ENCODE measurements around the gene MRPL37.
A peak's percentile ranks its signal among the peaks of the same experiment; 100 is the strongest.
"Not testable (repeated sequence)": the region's sequence is repeated elsewhere in the genome, so short reads cannot be mapped to it uniquely, and the experiment has no call there.

Gene MRPL37

GRCh38 chr1:54219688-54220003 lies 19.7 kb downstream of the MRPL37 start:
- DNase-seq (ENCODE audit: low read depth in 2 of 2), result no peak

- DNase-seq (ENCODE audit: low read depth in 2 of 2), result no peak
Observed at GRCh38 chr1:54220004-54220811, 20.2 kb downstream of the MRPL37 start.

- DNase-seq (ENCODE audit: low read depth in 2 of 2), result no peak
Observed at GRCh38 chr1:54221113-54221834, 21.3 kb downstream of the MRPL37 start.

- no peak for DNase-seq (ENCODE audit: low read depth in 2 of 2)
Observed at GRCh38 chr1:54221867-54222484, 22.0 kb downstream of the MRPL37 start.

GRCh38 chr1:54222711-54223110 lies 22.7 kb downstream of the MRPL37 start:
- DNase-seq (ENCODE audit: low read depth in 2 of 2), result no peak

GRCh38 chr1:54223441-54224202 lies 23.7 kb downstream of the MRPL37 start:
- no peak for DNase-seq (ENCODE audit: low read depth in 2 of 2)

- DNase-seq (ENCODE audit: low read depth in 2 of 2), result no peak
Observed at GRCh38 chr1:54224233-54224632, 24.3 kb downstream of the MRPL37 start.

GRCh38 chr1:54225378-54225777 lies 25.4 kb downstream of the MRPL37 start:
- DNase-seq (ENCODE audit: low read depth in 2 of 2), result no peak

GRCh38 chr1:54225986-54226559 lies 26.1 kb downstream of the MRPL37 start:
- DNase-seq (ENCODE audit: low read depth in 2 of 2), result no peak

- DNase-seq (ENCODE audit: low read depth in 2 of 2), result no peak
Observed at GRCh38 chr1:54227091-54227602, 27.2 kb downstream of the MRPL37 start.

- no peak for DNase-seq (ENCODE audit: low read depth in 2 of 2)
Observed at GRCh38 chr1:54227891-54228310, 27.9 kb downstream of the MRPL37 start.

GRCh38 chr1:54228638-54229079 lies 28.7 kb downstream of the MRPL37 start:
- DNase-seq (ENCODE audit: low read depth in 2 of 2), result no peak

- DNase-seq (ENCODE audit: low read depth in 2 of 2), result peak; percentile 47 to 61
Observed at GRCh38 chr1:54229281-54229891, 29.4 kb downstream of the MRPL37 start.

- peak; percentile 45 to 61 for DNase-seq (ENCODE audit: low read depth in 2 of 2)
Observed at GRCh38 chr1:54230507-54231339, 30.8 kb downstream of the MRPL37 start.

- not testable (repeated sequence) for DNase-seq (ENCODE audit: low read depth in 2 of 2)
Observed at GRCh38 chr1:54233196-54233595, 33.2 kb downstream of the MRPL37 start.

GRCh38 chr1:54234284-54234683 lies 34.3 kb downstream of the MRPL37 start:
- no peak for DNase-seq (ENCODE audit: low read depth in 2 of 2)

- DNase-seq (ENCODE audit: low read depth in 2 of 2), result no peak
Observed at GRCh38 chr1:54237586-54237985, 37.6 kb downstream of the MRPL37 start.

- DNase-seq (ENCODE audit: low read depth in 2 of 2), result no peak
Observed at GRCh38 chr1:54238353-54239034, 38.5 kb downstream of the MRPL37 start.

- no peak for DNase-seq (ENCODE audit: low read depth in 2 of 2)
Observed at GRCh38 chr1:54239035-54239383, 39.0 kb downstream of the MRPL37 start.

GRCh38 chr1:54239631-54240031 lies 39.7 kb downstream of the MRPL37 start:
- no peak for DNase-seq (ENCODE audit: low read depth in 2 of 2)
